ENCODE results near the gene CRHR1.
"Not testable (repeated sequence)": the region's sequence is repeated elsewhere in the genome, so short reads cannot be mapped to it uniquely, and the experiment has no call there.

Gene CRHR1

DNA sequence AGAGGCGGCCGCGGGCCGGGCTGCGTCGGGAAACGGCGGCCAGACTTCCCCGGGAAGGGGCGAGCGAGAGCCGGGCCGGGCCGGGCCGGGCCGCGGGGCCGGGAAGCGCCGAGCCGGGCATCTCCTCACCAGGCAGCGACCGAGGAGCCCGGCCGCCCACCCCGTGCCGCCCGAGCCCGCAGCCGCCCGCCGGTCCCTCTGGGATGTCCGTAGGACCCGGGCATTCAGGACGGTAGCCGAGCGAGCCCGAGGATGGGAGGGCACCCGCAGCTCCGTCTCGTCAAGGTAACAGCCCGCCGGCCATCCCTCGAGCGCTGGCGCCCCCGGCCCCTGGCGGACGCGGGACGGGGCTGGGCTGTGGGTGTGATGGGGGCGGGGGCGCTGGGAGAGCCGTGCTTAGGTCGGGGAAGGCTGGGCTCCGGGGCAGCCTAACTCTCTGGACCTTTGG lies at the start of gene CRHR1:
Gene CRHR1, plus strand, starts transcription at position 28 of the 448 bp plus-strand sequence. Its CDS starts 225 bp downstream, at position 253.
- DNase-seq (ENCODE audit: low read depth, low spot score): no peak
- no peak within 1 kb of the TSS for H3K27ac ChIP-seq

DNA sequence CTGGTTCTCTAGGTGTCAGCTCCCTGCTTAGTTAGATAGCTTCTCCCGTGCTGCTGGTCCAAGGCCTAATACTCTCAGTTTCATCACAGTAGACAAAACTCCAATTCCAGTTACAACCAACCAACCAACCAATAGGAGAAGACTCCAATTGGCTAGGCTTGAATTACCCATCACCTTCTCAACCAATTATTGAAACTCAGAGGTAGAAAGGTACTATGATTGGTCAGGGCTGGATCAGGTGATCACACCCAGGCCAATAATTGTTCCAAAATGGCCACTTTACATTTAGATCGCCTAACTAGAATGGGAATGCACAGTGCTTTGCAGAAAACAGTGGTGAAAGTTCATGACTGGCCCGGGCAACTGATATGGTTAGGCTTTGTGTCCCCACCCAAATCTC lies 49.5 kb upstream of the CRHR1 start:
- no peak for DNase-seq (ENCODE audit: low read depth, low spot score)

DNA sequence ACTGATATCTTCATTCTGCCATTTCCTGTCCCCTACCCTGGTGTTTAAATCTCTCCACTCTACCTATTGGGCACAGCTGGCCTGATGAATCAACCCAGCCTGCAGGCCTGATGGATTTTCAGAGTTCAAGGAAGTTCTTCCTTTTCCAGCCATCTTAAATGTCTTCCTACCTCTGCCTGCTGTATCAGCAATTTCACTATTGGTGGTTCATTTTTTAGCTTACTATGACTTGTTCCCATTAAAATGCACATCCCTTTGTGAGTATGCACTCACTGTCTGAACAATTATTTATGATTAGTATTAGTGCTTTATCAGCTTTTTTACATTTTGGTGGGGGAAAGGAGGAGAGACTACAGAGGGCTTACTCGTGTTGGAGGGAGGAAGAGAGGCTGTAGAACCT lies 48.6 kb upstream of the CRHR1 start:
- no peak for DNase-seq (ENCODE audit: low read depth, low spot score)
- H3K27ac ChIP-seq: no peak overlapping the region

More for the DNA sequence above, 49.5 kb upstream of the CRHR1 start:
- H3K27ac ChIP-seq: no peak overlapping the region

DNA sequence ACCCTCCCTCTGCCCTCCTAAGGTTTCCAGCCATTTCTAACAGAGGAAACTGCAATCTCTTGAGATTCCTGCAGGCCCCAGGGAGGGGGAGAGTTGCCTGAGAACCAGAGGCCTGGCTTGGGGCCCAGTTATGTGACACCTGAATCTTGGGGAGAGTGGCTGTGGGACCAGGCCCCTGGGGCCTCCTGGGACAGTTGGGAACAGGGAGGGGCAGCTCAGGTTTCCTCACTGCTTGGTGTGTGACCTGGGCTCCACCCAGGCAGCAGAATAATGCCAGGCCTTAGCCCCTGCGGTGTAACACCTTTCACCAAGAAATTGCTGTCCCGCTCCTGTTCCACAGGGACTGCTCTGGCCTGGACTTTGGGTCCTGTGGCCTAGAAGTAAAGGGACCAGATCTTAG lies 44.3 kb upstream of the CRHR1 start:
- H3K27ac ChIP-seq: no peak overlapping the region
- DNase-seq (ENCODE audit: low read depth, low spot score): no peak

GRCh38 chr17:45740553-45741330 lies 43.4 kb upstream of the CRHR1 start:
- DNase-seq (ENCODE audit: low read depth, low spot score): no peak
- no peak overlapping the region for H3K27ac ChIP-seq

DNA sequence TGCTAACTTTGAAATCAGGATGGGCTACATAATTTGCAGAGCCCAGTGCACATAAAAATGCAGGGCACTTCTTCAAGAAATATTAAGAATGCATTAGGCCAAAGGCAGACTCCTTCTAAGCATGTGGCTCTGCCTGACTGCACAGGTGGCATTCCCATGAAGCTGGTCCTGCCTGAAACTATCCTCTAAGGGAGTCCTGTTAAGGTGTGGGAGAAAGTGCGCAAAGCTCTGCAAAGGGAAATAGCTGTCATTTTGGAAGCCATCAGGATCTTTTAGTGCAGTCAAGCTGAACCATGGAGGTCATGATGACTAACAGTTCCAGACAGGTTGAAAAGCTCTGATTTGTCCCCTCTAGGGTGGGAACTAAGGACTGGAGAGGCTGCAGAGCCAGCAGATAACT lies 41.9 kb upstream of the CRHR1 start:
- DNase-seq (ENCODE audit: low read depth, low spot score): no peak
- H3K27ac ChIP-seq: no peak overlapping the region

DNA sequence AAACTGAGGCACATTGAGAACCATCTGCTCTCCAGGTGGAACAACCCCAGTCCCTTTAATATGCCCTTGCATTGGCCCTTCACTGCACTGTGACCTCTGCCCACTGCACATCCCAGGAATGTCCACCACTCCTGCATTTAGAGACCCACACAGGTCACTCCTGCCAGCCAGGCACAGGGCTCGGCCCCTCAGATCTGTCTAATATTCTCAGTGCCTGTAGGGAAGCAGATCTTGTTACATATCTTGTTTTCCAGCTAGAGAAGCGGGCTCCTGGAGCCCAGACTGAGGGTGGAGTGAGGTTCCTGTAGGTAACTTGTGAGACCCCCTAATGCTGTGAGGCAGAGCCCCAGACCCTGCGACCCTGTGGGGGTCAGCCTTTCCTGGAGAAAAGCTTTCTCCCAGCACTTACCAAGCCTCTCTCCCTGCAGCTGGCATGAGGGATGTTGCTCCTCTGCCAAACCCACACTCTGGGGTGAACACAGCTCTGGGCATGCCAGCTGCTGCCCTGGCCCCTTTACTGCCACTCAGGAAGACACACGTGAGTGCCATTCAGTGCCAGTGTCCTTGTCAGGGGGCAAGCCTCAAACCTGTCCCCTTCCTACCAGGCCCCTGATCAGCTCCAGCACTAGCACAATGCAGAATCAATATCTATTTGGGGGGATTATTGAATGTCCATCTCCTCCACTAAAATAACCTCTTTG lies 40.3 kb upstream of the CRHR1 start:
- DNase-seq (ENCODE audit: low read depth, low spot score): no peak
- H3K27ac ChIP-seq: no peak overlapping the region

DNA sequence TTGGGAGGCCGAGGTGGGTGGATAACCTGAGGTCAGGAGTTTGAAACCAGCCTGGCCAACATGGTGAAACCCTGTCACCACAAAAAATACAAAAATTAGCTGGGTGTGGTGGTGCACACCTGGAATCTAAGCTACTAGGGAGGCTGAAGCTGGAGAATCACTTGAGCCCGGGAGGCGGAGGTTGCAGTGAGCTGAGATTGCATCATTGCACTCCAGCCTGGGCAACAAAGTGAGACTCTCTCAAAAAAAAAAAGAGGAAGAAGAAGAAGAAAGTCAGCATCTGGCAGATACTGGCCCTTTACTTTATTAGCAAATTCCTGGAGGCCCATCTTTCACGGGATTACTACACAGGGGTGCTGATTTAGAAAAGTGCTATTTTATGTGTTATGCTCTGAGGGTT lies 39.3 kb upstream of the CRHR1 start:
- not testable (repeated sequence) for DNase-seq (ENCODE audit: low read depth, low spot score); H3K27ac ChIP-seq

DNA sequence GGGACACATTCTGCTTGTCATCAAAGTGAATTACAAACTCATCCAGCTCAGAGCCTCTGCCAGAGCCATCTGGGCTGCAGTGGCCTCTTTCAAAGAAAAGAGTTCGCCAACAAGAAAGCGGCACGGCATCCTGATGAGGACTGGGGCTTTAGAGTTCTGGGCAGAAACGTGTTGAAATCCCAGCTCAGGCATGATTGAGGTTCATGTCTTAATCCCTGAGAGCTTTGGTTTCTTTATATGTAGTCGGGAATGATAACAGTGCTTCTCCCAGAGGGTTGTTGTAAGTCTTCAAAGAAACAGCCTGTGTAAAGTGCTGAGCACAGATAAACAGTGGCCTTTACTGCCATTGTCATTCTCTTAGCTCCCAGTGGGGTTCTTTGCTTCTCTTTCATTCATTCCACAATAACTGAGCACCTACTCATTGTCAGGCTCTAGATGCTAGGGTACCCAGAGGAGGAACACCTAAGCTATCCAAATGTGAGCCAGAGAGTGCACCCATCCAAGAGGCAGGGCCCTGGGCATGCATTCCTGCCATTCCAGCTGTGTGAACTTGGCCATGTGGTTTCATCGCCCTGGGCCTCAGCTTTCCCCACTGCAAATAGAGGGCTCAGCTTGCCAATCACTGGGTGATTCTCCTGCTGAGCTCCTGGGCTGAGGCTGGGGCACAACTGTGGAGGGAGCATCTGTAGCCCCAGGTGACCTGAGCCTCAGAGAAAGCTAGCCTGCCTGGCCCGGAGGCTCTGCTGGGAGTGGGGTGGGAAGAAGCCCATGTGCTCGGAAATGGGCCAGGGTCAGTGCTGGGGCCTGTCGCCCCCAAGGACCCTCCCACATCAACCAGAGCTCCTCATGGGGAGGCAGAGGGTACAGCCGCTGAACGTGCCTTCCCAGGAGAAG lies 38.3 kb upstream of the CRHR1 start:
- H3K27ac ChIP-seq: no peak overlapping the region
- DNase-seq (ENCODE audit: low read depth, low spot score): no peak

DNA sequence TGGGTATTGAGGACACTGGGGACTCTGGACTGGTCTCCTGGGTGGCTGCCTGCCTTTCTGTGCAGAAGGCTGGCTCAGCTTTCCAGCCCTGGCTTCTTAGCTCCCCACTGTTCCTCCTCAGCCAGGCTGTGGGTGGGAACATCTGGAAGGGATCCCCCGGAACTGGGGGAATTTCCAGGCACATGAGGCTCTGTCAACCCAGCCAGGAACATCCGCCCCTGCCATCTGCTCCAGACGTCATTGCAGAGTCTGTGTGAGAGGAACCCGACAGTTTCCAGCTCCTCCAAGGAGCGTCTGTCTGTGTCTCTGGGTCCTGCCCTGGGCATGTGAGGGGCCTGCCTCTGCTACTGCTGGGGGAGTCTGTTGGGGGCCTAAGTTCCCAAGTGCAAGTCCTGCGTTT lies 36.2 kb upstream of the CRHR1 start:
- no peak for DNase-seq (ENCODE audit: low read depth, low spot score)
- H3K27ac ChIP-seq: no peak overlapping the region

GRCh38 chr17:45748731-45749310 lies 35.3 kb upstream of the CRHR1 start:
- no peak for DNase-seq (ENCODE audit: low read depth, low spot score)
- no peak overlapping the region for H3K27ac ChIP-seq

DNA sequence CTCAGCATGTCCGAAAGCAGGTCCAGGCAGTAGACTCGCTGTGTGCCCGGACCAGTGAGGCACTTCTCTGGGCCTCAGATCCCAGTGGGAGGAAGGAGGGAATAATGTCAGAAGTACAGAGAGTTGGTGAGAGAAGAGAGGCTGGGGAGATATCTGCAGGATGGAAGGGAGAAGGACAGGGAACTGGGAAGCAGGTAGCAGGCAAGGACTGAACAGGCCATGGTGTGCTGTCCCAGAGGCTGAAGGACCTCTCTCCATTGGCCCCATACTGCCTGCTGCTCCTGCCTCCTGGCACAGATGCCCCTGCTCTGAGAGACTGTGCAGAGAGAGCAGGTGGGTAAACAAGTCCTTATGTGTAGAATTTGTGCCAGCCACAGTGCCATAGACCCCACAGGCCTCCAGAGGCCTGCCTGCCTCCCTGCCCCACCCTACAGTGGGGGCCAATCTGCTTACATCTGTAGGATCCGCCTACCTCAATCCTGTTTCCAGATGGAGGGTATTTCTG lies 34.2 kb upstream of the CRHR1 start:
- no peak overlapping the region for H3K27ac ChIP-seq
- no peak for DNase-seq (ENCODE audit: low read depth, low spot score)

GRCh38 chr17:45750779-45751440 lies 33.2 kb upstream of the CRHR1 start:
- DNase-seq (ENCODE audit: low read depth, low spot score): no peak
- H3K27ac ChIP-seq: no peak overlapping the region

DNA sequence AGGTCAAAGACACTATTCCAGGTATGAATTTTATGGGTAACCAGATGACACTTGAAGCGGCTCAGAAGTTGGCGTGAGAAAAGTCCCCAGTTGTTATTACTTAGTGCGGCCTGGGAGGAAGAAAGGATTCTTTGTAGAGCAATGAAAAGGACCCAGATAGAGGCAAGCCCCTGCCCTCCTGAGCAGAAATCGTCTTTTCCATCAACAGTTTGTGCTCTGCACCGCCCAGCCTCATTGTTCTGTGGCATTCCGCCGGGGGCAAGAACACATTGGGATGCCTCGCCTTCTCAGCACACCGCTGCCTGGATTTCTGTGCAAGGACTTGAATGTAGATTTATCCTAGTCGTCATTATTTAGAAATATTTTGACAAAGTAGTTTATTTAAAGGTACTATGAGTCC lies 32.7 kb upstream of the CRHR1 start:
- DNase-seq (ENCODE audit: low read depth, low spot score): no peak
- H3K27ac ChIP-seq: no peak overlapping the region

- H3K27ac ChIP-seq: no peak overlapping the region
- DNase-seq (ENCODE audit: low read depth, low spot score): no peak
Observed at GRCh38 chr17:45752246-45752645, 31.9 kb upstream of the CRHR1 start.

DNA sequence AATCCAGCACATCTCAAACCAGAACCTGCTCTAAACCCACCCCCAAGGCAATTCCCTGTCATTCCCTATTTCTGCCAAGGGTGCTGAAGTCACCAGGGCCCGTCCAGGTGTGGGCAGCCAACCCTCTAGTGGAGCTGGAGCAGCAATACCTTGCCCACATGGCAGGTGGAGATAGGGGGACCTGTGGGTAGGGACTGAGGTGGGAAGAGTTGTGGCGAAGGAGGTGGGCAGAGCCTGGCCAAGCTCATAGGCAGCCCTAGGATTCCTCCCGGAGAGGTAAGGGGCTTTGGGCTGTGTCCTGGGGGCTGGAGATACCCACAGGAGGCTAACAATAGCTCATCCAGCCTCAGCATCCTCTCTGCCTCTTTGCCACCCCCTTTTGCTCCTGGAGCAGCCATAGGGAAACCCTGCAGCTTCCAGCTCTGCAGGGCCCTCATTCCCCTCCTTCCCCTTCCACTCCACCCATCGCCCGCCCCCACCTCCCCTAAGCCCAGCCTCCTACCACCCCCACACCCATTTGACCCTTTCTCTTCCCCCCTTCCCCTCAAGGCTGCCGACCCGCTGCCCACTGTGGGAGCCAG lies 30.4 kb upstream of the CRHR1 start:
- DNase-seq (ENCODE audit: low read depth, low spot score): no peak
- H3K27ac ChIP-seq: no peak overlapping the region

DNA sequence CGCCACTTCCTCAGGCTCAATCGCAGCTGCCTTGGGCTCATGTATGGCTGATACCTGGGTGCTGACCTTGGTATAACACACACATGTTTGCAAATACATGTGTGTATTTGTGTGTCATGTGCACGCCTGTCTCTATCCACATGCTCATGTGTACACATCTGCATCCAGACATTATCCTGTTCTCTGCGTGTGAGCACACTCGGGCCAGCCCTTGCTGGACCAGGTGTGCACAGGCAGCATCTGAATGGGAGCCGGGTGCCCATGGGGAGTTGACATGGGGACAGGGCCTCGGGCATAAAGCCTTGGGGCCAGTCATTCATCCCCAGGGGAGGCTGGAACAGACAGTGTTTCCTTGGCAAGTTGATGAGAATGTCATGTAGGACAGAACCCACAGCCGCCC lies 29.1 kb upstream of the CRHR1 start:
- DNase-seq (ENCODE audit: low read depth, low spot score): no peak
- H3K27ac ChIP-seq: no peak overlapping the region

GRCh38 chr17:45756266-45756991 lies 27.7 kb upstream of the CRHR1 start:
- no peak for DNase-seq (ENCODE audit: low read depth, low spot score)
- no peak overlapping the region for H3K27ac ChIP-seq

All from epithelial cell of prostate (primary cell).